ENCODE measurements around the gene TEX29.

- no peak for TF ChIP-seq CTCF (IDR thresholded peaks at IDR 0.05; ENCODE audit: low read length)
- TF ChIP-seq EZH2 (optimal IDR thresholded peaks at IDR 0.05; ENCODE audit: low read depth, low read length) = no peak
Observed at GRCh38 chr13:111278743-111279652, 41.4 kb upstream of the TEX29 start.

All from MM.1S (cell line).